Measurements from ENCODE around the gene NSD2.

GRCh38 chr4:1993169-1993516, 122.0 kb downstream of the NSD2 start:
- TF ChIP-seq TAF1 (IDR thresholded peaks at IDR 0.05; ENCODE audit: low read depth) (no peak), EP300 (conservative IDR thresholded peaks at IDR 0.05; ENCODE audit: poor library complexity, severe bottlenecking) (no peak)
